Measurements from ENCODE around the gene KLHL29. TPM values are rescaled to one million over a fixed set of nuclear protein-coding genes. Genes with fewer than 3 reads are reported as not detected.

Gene KLHL29
- total RNA-seq, 4 donors from 2014 or later = 39.6 to 52.0 (median 40.4) TPM

GRCh38 chr2:23508066-23508390 is 123.0 kb downstream of the KLHL29 start:
- Histone ChIP-seq H3K27ac (peak overlapping the region in 3 of 4 donors; percentile 26 to 82 (median 30)), H3K4me1 (peaks cover 0 to 94% (median 53%) of the 10 kb centered on the region in 4 donors), H3K36me3 (no peaks in the 10 kb centered on the region), H3K4me3 (no peak overlapping the region), H3K27me3 (no peaks in the 10 kb centered on the region), H3K9me3 (no peaks in the 10 kb centered on the region)
- WGBS, 2 donors = 31 to 46% methylated on average over 3 of the region's 3 CpGs
- DNase-seq (ENCODE audit: low spot score in 2 of 2) = no peak
- TF ChIP-seq EP300 (IDR thresholded peaks at IDR 0.05) = no peak
- TF ChIP-seq, protein P1, sequence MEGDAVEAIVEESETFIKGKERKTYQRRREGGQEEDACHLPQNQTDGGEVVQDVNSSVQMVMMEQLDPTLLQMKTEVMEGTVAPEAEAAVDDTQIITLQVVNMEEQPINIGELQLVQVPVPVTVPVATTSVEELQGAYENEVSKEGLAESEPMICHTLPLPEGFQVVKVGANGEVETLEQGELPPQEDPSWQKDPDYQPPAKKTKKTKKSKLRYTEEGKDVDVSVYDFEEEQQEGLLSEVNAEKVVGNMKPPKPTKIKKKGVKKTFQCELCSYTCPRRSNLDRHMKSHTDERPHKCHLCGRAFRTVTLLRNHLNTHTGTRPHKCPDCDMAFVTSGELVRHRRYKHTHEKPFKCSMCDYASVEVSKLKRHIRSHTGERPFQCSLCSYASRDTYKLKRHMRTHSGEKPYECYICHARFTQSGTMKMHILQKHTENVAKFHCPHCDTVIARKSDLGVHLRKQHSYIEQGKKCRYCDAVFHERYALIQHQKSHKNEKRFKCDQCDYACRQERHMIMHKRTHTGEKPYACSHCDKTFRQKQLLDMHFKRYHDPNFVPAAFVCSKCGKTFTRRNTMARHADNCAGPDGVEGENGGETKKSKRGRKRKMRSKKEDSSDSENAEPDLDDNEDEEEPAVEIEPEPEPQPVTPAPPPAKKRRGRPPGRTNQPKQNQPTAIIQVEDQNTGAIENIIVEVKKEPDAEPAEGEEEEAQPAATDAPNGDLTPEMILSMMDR (IDR thresholded peaks at IDR 0.05) = no peak
- TF ChIP-seq POLR2A (IDR thresholded peaks at IDR 0.05) = no peak

GRCh38 chr2:23509103-23509502 is 124.1 kb downstream of the KLHL29 start:
- WGBS, 2 donors = 90 to 95% methylated on average over 6 of the region's 6 CpGs
- no peak overlapping the region for H3K4me3 ChIP-seq
- TF ChIP-seq POLR2A (IDR thresholded peaks at IDR 0.05) (no peak), EP300 (IDR thresholded peaks at IDR 0.05) (no peak)
- no peak for DNase-seq (ENCODE audit: low spot score in 2 of 2)
- no peaks in the 10 kb centered on the region for H3K9me3 ChIP-seq
- H3K4me1 ChIP-seq = peaks cover 0 to 94% (median 52%) of the 10 kb centered on the region in 4 donors
- H3K27me3 ChIP-seq = no peaks in the 10 kb centered on the region
- H3K36me3 ChIP-seq = no peaks in the 10 kb centered on the region
- H3K27ac ChIP-seq = peak overlapping the region in 2 of 4 donors; percentile 30 to 82

- 47% methylated on average over 9 of the region's 9 CpGs for WGBS, 2 donors
- DNase-seq (ENCODE audit: low spot score in 2 of 2) = no peak
- no peaks in the 10 kb centered on the region for H3K36me3 ChIP-seq
- H3K4me1 ChIP-seq = peaks cover 0 to 94% (median 50%) of the 10 kb centered on the region in 4 donors
- peak overlapping the region in 2 of 4 donors; percentile 33 to 82 for H3K27ac ChIP-seq
- TF ChIP-seq EP300 (IDR thresholded peaks at IDR 0.05) (no peak), POLR2A (IDR thresholded peaks at IDR 0.05) (no peak)
- TF ChIP-seq, protein P1 (IDR thresholded peaks at IDR 0.05) = no peak
- H3K27me3 ChIP-seq = no peaks in the 10 kb centered on the region
- H3K9me3 ChIP-seq = no peaks in the 10 kb centered on the region
- no peak overlapping the region for H3K4me3 ChIP-seq
Measured at GRCh38 chr2:23509596-23510292, 124.8 kb downstream of the KLHL29 start.

- H3K36me3 ChIP-seq = no peaks in the 10 kb centered on the region
- WGBS, 2 donors = 92 to 95% methylated on average over 4 to 5 of the region's 5 CpGs
- H3K4me1 ChIP-seq = peaks cover 0 to 92% (median 47%) of the 10 kb centered on the region in 4 donors
- no peaks in the 10 kb centered on the region for H3K27me3 ChIP-seq
- H3K9me3 ChIP-seq = no peaks in the 10 kb centered on the region
- TF ChIP-seq EP300 (IDR thresholded peaks at IDR 0.05) (no peak), POLR2A (IDR thresholded peaks at IDR 0.05) (no peak)
- TF ChIP-seq, protein P1 (IDR thresholded peaks at IDR 0.05) = no peak
- DNase-seq (ENCODE audit: low spot score in 2 of 2) = no peak
- no peak overlapping the region for H3K4me3 ChIP-seq
- H3K27ac ChIP-seq = peak overlapping the region in 2 of 4 donors; percentile 33 to 82
Measured at GRCh38 chr2:23510471-23510870, 125.5 kb downstream of the KLHL29 start.

GRCh38 chr2:23512778-23513177 is 127.8 kb downstream of the KLHL29 start:
- no peaks in the 10 kb centered on the region for H3K36me3 ChIP-seq
- 73 to 74% methylated on average over 7 to 8 of the region's 8 CpGs for WGBS, 2 donors
- TF ChIP-seq, protein P1 (IDR thresholded peaks at IDR 0.05) = no peak
- TF ChIP-seq POLR2A (IDR thresholded peaks at IDR 0.05) = no peak
- TF ChIP-seq EP300 (IDR thresholded peaks at IDR 0.05) = no peak
- H3K27me3 ChIP-seq = no peaks in the 10 kb centered on the region
- no peak for DNase-seq (ENCODE audit: low spot score in 2 of 2)
- peak overlapping the region; percentile 30 to 81 (median 65) for H3K27ac ChIP-seq
- peaks cover 0 to 86% (median 35%) of the 10 kb centered on the region in 4 donors for H3K4me1 ChIP-seq
- H3K9me3 ChIP-seq = no peaks in the 10 kb centered on the region
- H3K4me3 ChIP-seq = no peak overlapping the region

Data from tibial nerve (tissue), 4 donors.